ACC112 (cell line): Measurements from ENCODE around the gene EID1.
A peak's percentile ranks its signal among the peaks of the same experiment; 100 is the strongest.

Experiments used
- H2AFZ ChIP-seq: fragments of 200-600 bp; sonication (generic); one replicate; pipeline ENCODE4 v1.6.0; 2017; ENCODE audit warnings: antibody characterized with exemption, low read length; ENCODE audit not compliant: unreplicated experiment
- H3K27ac ChIP-seq: fragments of 200-600 bp; sonication (generic); 2 replicates; pipeline ENCODE4 v1.5.1; 2014; ENCODE audit warnings: low read depth, mild to moderate bottlenecking, antibody characterized with exemption, low read length, moderate library complexity
- H3K27me3 ChIP-seq: fragments of 200-600 bp; sonication (generic); 2 replicates; pipeline ENCODE4 v1.6.1; 2014; ENCODE audit warnings: mild to moderate bottlenecking, antibody characterized with exemption, low read length, moderate library complexity, mixed read lengths; ENCODE audit not compliant: insufficient read depth
- H3K36me3 ChIP-seq: fragments of 200-600 bp; sonication (generic); 2 replicates; pipeline ENCODE4 v1.6.1; 2016; ENCODE audit warnings: mild to moderate bottlenecking, antibody characterized with exemption, low read length, moderate library complexity, mixed read lengths; ENCODE audit not compliant: insufficient read depth
- H3K4me1 ChIP-seq: fragments of 200-600 bp; sonication (generic); one replicate; pipeline ENCODE4 v1.6.1; 2016; ENCODE audit warnings: low read length, mixed read lengths; ENCODE audit not compliant: insufficient read depth, unreplicated experiment, control insufficient read depth
- H3K4me3 ChIP-seq: fragments of 200-600 bp; sonication (generic); 2 replicates; pipeline ENCODE4 v1.5.1; 2014; ENCODE audit warnings: mild to moderate bottlenecking, low read depth, low read length
- H3K79me2 ChIP-seq: fragments of 200-600 bp; sonication (generic); one replicate; pipeline ENCODE4 v1.6.0; 2016; ENCODE audit warnings: low read length; ENCODE audit not compliant: control insufficient read depth, unreplicated experiment, insufficient read depth

EID1 gene, protein sequence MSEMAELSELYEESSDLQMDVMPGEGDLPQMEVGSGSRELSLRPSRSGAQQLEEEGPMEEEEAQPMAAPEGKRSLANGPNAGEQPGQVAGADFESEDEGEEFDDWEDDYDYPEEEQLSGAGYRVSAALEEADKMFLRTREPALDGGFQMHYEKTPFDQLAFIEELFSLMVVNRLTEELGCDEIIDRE

GRCh38 chr15:48877630-48878595, at the start of gene EID1:
EID1 (plus strand) TSS chr15:48878134; CDS start chr15:48878177, 43 bp downstream.
- H3K4me1 ChIP-seq: peaks cover 16% of the 10 kb centered on the region
- peak within 1 kb of the TSS; percentile 58 for H2AFZ ChIP-seq
- no peaks in the 10 kb centered on the region for H3K36me3 ChIP-seq
- peak within 1 kb of the TSS; percentile 57 for H3K27ac ChIP-seq
- H3K4me3 ChIP-seq: peak within 1 kb of the TSS; percentile 89
- H3K79me2 ChIP-seq: peaks cover 26% of the 10 kb centered on the region
- no peaks in the 10 kb centered on the region for H3K27me3 ChIP-seq

- Histone ChIP-seq H2AFZ (no peak overlapping the region), H3K27ac (no peak overlapping the region), H3K4me1 (no peaks in the 10 kb centered on the region), H3K27me3 (no peaks in the 10 kb centered on the region), H3K4me3 (no peak overlapping the region), H3K36me3 (no peaks in the 10 kb centered on the region), H3K79me2 (no peaks in the 10 kb centered on the region)
These were observed 49.5 kb upstream of the EID1 start for GRCh38 chr15:48828471-48828870.

DNA sequence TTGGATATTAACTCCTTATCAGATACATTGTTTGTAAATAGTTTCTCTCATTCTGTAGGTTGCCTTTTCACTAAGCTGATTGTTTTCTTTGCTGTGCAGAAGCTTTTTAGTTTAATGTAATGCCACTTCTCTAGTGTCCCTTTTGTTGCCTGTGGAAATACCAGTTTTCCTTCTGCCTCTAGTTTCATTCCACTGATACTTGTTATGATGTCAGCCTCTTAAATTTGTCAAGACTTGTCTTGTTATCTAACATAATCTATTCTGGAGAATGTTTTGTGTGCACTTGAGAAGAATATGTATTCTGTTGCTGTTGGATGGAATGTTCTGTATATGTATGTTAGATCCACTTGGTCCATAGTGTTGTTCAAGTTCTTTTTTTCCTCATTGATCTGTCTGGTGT, 49.0 kb upstream of the EID1 start:
- H3K79me2 ChIP-seq: no peaks in the 10 kb centered on the region
- H3K27me3 ChIP-seq: no peaks in the 10 kb centered on the region
- H3K4me3 ChIP-seq: no peak overlapping the region
- H3K36me3 ChIP-seq: no peaks in the 10 kb centered on the region
- H3K27ac ChIP-seq: no peak overlapping the region
- no peaks in the 10 kb centered on the region for H3K4me1 ChIP-seq
- no peak overlapping the region for H2AFZ ChIP-seq

DNA sequence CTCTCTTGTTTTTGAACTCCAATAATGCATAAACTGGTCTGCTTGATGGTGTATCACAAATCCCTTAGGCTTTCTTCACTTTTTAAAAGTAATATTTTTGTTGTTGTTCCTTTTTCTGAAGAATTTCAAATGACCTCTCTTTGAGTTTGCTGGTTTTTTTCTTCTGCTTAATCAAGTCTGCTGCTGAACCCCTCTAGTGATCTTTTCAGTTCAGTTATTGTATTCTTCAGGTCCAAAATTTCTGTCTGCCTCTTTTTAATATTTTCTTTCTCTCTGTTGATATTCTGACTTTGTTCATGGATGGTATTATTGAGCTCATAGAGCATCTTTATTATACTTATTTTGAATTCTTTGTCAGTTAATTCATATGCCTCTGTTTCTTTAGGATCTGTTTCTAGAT, 45.3 kb upstream of the EID1 start:
- no peaks in the 10 kb centered on the region for H3K36me3 ChIP-seq
- no peak overlapping the region for H2AFZ ChIP-seq
- H3K27ac ChIP-seq: no peak overlapping the region
- H3K4me1 ChIP-seq: no peaks in the 10 kb centered on the region
- H3K27me3 ChIP-seq: no peaks in the 10 kb centered on the region
- H3K79me2 ChIP-seq: no peaks in the 10 kb centered on the region
- no peak overlapping the region for H3K4me3 ChIP-seq

DNA sequence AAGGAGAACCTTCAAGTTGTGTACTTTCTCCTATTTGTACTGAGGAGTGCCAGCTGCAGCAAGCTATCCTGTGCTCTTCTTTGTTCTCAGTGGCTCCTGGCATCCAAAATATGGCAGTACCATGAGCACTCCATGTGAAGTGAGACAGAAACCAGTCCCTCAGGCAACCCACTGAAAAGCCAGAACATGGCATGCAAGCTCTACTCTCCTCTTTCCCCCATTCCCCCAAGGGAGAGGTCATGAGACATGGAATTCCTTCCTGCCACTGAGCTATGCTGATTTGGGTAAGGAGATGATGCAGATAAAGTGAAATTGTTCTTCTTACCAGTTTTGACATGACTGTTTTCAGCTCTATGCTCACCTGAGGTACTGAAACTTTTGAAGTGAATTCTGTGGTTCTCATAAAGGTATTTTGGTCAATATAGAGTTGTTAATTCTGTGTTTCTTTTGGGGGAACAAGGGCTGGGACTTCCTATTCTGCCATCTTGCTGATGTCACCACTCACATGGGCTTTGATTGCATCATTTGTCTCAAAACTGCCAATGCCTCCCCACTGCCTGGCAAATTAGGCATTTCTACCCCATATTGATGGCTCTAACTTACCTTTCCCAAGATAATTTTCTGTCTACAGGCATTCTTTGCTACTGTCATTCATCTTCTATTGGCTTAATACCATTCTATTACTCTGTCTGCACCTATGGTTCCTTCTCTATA, 44.3 kb upstream of the EID1 start:
- Histone ChIP-seq H3K4me3 (no peak overlapping the region), H3K4me1 (no peaks in the 10 kb centered on the region), H3K27ac (no peak overlapping the region), H3K79me2 (no peaks in the 10 kb centered on the region), H3K36me3 (no peaks in the 10 kb centered on the region), H3K27me3 (no peaks in the 10 kb centered on the region), H2AFZ (no peak overlapping the region)

GRCh38 chr15:48834756-48835155, 43.2 kb upstream of the EID1 start:
- H3K79me2 ChIP-seq: no peaks in the 10 kb centered on the region

DNA sequence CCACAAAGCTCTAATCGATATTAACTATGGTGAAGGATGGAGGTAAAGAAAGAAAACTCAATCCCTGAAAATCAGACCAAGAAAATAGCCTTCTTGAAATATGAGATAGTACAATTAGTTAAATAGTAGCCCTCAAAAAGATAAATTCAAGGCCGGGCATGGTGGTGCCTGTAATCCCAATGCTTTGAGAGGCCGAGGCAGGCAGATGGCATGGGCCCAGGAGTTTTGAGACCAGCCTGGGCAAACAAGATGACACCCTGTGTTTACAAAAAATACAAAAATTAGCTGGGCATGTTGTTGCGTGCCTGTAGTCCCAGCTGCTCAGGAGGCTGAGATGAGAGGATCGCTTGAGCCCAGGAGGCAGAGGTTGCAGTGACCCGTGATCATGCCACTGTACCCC, 35.4 kb upstream of the EID1 start:
- Histone ChIP-seq H3K36me3 (no peaks in the 10 kb centered on the region), H2AFZ (no peak overlapping the region), H3K27me3 (no peaks in the 10 kb centered on the region), H3K27ac (no peak overlapping the region), H3K4me3 (no peak overlapping the region), H3K79me2 (no peaks in the 10 kb centered on the region), H3K4me1 (no peaks in the 10 kb centered on the region)

More at GRCh38 chr15:48834756-48835155, 43.2 kb upstream of the EID1 start:
- Histone ChIP-seq H3K4me1 (no peaks in the 10 kb centered on the region), H2AFZ (no peak overlapping the region), H3K27me3 (no peaks in the 10 kb centered on the region), H3K27ac (no peak overlapping the region), H3K36me3 (no peaks in the 10 kb centered on the region), H3K4me3 (no peak overlapping the region)

DNA sequence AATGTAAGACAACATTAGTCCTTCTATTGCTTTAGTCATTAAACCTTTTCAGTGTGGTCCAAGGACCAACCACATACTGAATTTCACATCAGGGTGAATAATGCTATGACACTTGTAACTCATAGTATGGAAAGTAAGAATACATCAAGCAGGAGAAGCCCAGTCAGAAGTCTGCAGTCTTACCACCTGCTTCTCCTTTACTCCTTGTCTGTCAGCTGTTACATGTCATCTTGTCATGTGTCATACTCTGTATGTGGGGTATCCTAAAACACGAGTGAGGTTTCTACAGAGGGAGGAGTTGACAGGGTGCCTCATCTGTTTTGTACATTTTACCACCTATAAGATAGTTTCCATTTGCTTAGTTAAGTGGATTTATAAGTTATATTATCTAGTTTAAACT, 32.8 kb upstream of the EID1 start:
- no peak overlapping the region for H3K27ac ChIP-seq
- no peak overlapping the region for H3K4me3 ChIP-seq
- no peaks in the 10 kb centered on the region for H3K4me1 ChIP-seq
- no peaks in the 10 kb centered on the region for H3K79me2 ChIP-seq
- H3K27me3 ChIP-seq: no peaks in the 10 kb centered on the region
- H2AFZ ChIP-seq: no peak overlapping the region
- H3K36me3 ChIP-seq: no peaks in the 10 kb centered on the region

DNA sequence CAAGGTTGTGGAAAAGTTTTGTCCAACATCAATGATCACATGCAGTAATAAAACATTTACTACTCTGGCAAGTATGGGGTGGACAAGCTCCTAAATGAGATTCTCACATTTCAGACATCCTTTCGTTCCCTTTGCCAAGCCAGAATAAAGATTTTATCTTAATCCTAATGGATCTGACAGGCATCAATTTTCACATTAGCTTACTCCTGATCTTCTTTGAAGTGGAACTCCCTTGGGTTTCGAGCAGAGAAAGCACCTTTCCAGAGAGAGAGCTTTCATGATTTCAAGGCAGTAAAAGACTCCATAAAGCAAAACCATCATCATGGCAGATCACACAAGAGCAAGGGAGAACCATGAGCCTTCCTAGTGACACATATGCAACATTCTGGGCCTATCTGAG, 27.3 kb upstream of the EID1 start:
- H3K27me3 ChIP-seq: no peaks in the 10 kb centered on the region
- H3K4me3 ChIP-seq: no peak overlapping the region
- no peaks in the 10 kb centered on the region for H3K36me3 ChIP-seq
- no peak overlapping the region for H3K27ac ChIP-seq
- H3K4me1 ChIP-seq: peaks cover 5% of the 10 kb centered on the region
- H2AFZ ChIP-seq: no peak overlapping the region
- H3K79me2 ChIP-seq: no peaks in the 10 kb centered on the region

- H3K4me1 ChIP-seq: peaks cover 18% of the 10 kb centered on the region
- no peaks in the 10 kb centered on the region for H3K36me3 ChIP-seq
- no peak overlapping the region for H2AFZ ChIP-seq
- no peak overlapping the region for H3K27ac ChIP-seq
- no peaks in the 10 kb centered on the region for H3K27me3 ChIP-seq
- H3K79me2 ChIP-seq: no peaks in the 10 kb centered on the region
- no peak overlapping the region for H3K4me3 ChIP-seq
These were observed 26.0 kb upstream of the EID1 start for GRCh38 chr15:48851956-48852355.
